PFSK-1 (cell line): ENCODE results near the gene DCTN2.

Experiments
- FOXP2 ChIP-seq: optimal IDR thresholded peaks from 2 replicates; pipeline ENCODE3; 2011; ENCODE audit warnings: borderline replicate concordance, control low read depth, inconsistent platforms; ENCODE audit not compliant: insufficient read depth; ENCODE audit errors: extremely low read length, extremely low read depth
- POLR2AphosphoS5 ChIP-seq: IDR thresholded peaks from 2 replicates; pipeline ENCODE4 v1.6.1; 2012; ENCODE audit warnings: low read depth, mild to moderate bottlenecking, control low read depth, low read length, moderate library complexity
- SIN3A ChIP-seq: IDR thresholded peaks from 2 replicates; pipeline ENCODE4 v1.6.1; 2012; ENCODE audit warnings: mild to moderate bottlenecking, low read length, moderate library complexity, borderline replicate concordance; ENCODE audit not compliant: insufficient read depth
- TAF1 ChIP-seq: IDR thresholded peaks from 2 replicates; pipeline ENCODE4 v1.6.1; 2012; ENCODE audit warnings: low read length, control low read depth, borderline replicate concordance; ENCODE audit not compliant: insufficient read depth
- TF ChIP-seq, protein P1 (sequence below), 2 experiments: IDR thresholded peaks; 2 replicates each; pipeline versions ENCODE4 v1.6.1 to v1.8.0; 2011 to 2012; ENCODE audit warnings: low read depth in 2 of 2, low read length in 2 of 2, control low read depth in 1 of 2, inconsistent platforms in 1 of 2, mild to moderate bottlenecking in 1 of 2, moderate library complexity in 1 of 2; ENCODE audit not compliant: insufficient read depth in 1 of 2

DCTN2 gene

DNA sequence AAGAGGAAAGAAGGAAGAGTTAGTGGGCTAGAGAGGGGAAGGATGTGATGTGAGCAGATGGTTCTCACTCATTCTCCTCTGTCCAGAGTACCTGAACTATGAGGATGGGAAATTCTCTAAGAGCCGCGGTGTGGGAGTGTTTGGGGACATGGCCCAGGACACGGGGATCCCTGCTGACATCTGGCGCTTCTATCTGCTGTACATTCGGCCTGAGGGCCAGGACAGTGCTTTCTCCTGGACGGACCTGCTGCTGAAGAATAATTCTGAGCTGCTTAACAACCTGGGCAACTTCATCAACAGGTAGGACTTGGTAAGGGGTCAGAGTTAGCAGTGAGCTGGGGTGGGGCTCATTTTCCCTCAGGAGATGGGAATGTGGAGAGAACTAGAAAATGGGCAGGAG, 34.3 kb downstream of the DCTN2 start:
- TF ChIP-seq, protein P1, sequence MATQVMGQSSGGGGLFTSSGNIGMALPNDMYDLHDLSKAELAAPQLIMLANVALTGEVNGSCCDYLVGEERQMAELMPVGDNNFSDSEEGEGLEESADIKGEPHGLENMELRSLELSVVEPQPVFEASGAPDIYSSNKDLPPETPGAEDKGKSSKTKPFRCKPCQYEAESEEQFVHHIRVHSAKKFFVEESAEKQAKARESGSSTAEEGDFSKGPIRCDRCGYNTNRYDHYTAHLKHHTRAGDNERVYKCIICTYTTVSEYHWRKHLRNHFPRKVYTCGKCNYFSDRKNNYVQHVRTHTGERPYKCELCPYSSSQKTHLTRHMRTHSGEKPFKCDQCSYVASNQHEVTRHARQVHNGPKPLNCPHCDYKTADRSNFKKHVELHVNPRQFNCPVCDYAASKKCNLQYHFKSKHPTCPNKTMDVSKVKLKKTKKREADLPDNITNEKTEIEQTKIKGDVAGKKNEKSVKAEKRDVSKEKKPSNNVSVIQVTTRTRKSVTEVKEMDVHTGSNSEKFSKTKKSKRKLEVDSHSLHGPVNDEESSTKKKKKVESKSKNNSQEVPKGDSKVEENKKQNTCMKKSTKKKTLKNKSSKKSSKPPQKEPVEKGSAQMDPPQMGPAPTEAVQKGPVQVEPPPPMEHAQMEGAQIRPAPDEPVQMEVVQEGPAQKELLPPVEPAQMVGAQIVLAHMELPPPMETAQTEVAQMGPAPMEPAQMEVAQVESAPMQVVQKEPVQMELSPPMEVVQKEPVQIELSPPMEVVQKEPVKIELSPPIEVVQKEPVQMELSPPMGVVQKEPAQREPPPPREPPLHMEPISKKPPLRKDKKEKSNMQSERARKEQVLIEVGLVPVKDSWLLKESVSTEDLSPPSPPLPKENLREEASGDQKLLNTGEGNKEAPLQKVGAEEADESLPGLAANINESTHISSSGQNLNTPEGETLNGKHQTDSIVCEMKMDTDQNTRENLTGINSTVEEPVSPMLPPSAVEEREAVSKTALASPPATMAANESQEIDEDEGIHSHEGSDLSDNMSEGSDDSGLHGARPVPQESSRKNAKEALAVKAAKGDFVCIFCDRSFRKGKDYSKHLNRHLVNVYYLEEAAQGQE (IDR thresholded peaks at IDR 0.05; ENCODE audit: insufficient read depth in 1 of 2, low read depth in 2 of 2, low read length in 2 of 2): no peak
- TF ChIP-seq POLR2AphosphoS5 (no peak), SIN3A (no peak), FOXP2 (no peak), TAF1 (no peak)

- TF ChIP-seq SIN3A (no peak), POLR2AphosphoS5 (no peak)
Observed at GRCh38 chr12:57511588-57512325, 35.2 kb downstream of the DCTN2 start.

DNA sequence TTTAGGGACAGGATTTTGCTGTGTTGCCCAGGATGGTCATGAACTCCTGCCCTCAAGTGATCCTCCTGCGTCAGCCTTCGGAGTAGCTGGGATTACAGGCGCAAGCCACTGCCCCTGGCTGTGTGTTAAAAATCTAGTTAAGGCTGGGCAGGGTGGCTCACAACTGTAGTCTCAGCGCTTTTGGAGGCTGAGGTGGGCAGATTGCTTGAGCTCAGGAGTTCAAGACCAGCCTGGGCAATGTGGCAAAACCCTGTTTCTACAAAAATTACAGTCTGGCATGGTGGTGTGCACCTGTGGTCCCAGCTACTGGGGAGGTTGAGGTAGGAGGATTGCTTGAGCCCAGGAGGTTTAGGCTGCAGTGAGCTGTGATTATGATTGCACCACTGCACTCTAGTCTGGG, 35.8 kb downstream of the DCTN2 start:
- TF ChIP-seq FOXP2: no peak

GRCh38 chr12:57500213-57500612, 46.8 kb downstream of the DCTN2 start:
- TF ChIP-seq TAF1 (no peak), POLR2AphosphoS5 (peak; percentile 23; the same call in 1 of the 2 replicates)
- TF ChIP-seq, protein P1 (IDR thresholded peaks at IDR 0.05; ENCODE audit: insufficient read depth in 1 of 2, low read depth in 2 of 2, low read length in 2 of 2): no peak

DNA sequence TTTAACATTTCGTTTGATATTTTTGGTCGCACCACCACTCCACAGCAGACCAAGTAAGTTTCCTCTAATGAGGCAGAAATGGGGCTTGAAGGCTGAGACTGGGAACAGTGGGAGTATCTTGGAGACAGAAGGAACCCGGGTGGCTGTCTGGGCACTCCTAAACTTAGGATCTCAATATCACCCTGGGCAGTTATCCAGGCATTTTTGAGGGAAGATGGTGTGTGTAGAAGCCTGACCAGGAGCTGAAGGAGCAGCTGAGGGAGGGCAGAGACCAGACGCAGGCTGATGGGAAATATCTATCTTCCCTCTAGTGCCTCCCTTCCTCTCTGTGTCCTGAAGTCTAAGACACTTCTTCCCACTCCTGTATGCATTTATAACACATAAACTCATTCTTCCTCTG, 48.4 kb downstream of the DCTN2 start:
- TF ChIP-seq SIN3A (no peak), TAF1 (no peak), FOXP2 (no peak), POLR2AphosphoS5 (no peak)
- TF ChIP-seq, protein P1 (IDR thresholded peaks at IDR 0.05; ENCODE audit: insufficient read depth in 1 of 2, low read depth in 2 of 2, low read length in 2 of 2): no peak

DNA sequence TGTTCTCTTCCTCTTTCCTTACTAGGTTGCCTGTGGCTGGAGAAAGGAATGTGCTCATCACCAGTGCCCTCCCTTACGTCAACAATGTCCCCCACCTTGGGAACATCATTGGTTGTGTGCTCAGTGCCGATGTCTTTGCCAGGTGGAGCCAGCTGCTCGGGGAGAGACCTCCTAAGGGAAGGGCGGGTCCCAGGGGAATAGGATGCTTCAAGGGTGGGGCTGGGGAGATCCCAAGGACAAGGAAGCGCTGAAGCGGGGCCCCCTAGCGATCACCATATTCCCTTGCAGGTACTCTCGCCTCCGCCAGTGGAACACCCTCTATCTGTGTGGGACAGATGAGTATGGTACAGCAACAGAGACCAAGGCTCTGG, 48.9 kb downstream of the DCTN2 start:
- no peak for TF ChIP-seq TAF1
- TF ChIP-seq, protein P1 (IDR thresholded peaks at IDR 0.05; ENCODE audit: insufficient read depth in 1 of 2, low read depth in 2 of 2, low read length in 2 of 2): no peak
- TF ChIP-seq POLR2AphosphoS5: no peak; the same call in 1 of the 2 replicates
- TF ChIP-seq FOXP2: no peak
- TF ChIP-seq SIN3A: no peak
